ENCODE data around the gene RRP1B.

Gene RRP1B

DNA sequence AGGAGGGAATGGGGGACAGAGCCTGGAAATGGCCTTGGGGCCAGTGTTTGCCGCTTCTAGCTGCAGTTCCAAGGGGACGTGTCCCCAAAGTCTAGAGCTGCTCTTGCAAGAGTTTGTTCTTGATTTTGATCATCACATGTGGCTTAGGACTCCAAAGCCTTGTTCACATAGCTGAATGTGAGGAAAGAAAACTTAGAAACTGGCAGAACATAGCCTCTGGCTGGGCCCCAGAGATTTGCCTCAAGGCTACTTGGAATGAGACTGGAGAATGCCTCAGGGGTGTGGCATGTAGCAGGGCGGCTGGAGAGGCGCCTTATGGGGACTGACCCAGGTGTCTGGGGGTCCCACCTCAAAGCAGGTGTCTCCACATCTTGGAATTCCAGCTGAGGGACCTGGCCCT, 61.8 kb downstream of the RRP1B start:
- ATAC-seq: no peak
- TF ChIP-seq GLIS3 (CRISPR knock-in tag; IDR thresholded peaks at IDR 0.05) (no peak), ZNF565 (CRISPR knock-in tag; conservative IDR thresholded peaks at IDR 0.05; ENCODE audit: low read depth) (no peak)

DNA sequence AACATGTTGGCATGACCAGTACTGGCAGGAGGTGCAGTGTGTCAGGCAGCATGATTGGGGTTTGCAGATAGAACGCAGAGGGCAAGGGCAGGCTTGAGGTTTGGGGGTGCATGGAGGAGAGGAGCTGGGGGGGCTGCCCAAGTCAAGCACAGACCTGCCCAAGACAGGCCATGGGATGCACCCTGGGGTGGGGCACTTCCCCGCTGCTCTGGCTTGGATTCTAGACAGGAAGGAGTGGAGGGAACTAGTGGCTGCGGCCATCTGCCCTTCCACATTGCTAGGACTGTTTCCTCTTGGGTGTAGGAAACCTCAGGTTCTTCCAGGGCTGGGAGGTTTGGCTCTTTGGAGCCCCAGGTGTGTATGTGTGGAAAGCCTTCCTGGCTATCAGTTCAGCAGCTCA, 62.6 kb downstream of the RRP1B start:
- ATAC-seq: no peak
- no peak for TF ChIP-seq BACH2 (CRISPR knock-in tag; IDR thresholded peaks at IDR 0.05; ENCODE audit: borderline replicate concordance)

DNA sequence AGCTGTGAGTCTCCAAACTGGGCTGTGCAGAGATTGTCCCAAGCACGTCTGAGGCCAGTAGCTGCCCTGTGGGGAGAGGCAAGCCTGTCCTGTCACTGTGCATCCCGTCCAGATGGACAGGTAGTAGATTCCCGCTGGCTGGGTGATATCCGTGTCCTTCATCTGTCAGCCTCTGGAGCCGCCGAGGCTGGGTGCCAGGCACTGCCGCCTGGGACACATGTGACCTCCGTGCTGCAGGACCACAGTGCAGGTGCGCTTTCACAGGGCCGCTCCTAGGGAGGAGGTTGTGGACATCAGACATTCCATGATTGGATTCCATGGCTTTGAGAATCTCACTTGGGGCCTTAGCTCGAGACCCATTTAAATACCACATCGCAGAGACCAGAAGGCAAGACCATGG, 64.3 kb downstream of the RRP1B start:
- TF ChIP-seq TOX (CRISPR knock-in tag; IDR thresholded peaks at IDR 0.05; ENCODE audit: borderline replicate concordance) (no peak), ZFP3 (CRISPR knock-in tag; IDR thresholded peaks at IDR 0.05) (no peak), TCF4 (CRISPR knock-in tag; IDR thresholded peaks at IDR 0.05; ENCODE audit: borderline replicate concordance) (no peak), PPARA (CRISPR knock-in tag; IDR thresholded peaks at IDR 0.05; ENCODE audit: borderline replicate concordance) (no peak), OSR1 (CRISPR knock-in tag; IDR thresholded peaks at IDR 0.05) (no peak), ZC3H10 (CRISPR knock-in tag; IDR thresholded peaks at IDR 0.05) (no peak), ZNF8 (CRISPR knock-in tag; IDR thresholded peaks at IDR 0.05) (no peak)
- TF ChIP-seq, protein P1, sequence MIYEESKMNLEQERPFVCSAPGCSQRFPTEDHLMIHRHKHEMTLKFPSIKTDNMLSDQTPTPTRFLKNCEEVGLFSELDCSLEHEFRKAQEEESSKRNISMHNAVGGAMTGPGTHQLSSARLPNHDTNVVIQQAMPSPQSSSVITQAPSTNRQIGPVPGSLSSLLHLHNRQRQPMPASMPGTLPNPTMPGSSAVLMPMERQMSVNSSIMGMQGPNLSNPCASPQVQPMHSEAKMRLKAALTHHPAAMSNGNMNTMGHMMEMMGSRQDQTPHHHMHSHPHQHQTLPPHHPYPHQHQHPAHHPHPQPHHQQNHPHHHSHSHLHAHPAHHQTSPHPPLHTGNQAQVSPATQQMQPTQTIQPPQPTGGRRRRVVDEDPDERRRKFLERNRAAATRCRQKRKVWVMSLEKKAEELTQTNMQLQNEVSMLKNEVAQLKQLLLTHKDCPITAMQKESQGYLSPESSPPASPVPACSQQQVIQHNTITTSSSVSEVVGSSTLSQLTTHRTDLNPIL (CRISPR knock-in tag; IDR thresholded peaks at IDR 0.05; ENCODE audit: low read depth): no peak
- no peak for ATAC-seq

DNA sequence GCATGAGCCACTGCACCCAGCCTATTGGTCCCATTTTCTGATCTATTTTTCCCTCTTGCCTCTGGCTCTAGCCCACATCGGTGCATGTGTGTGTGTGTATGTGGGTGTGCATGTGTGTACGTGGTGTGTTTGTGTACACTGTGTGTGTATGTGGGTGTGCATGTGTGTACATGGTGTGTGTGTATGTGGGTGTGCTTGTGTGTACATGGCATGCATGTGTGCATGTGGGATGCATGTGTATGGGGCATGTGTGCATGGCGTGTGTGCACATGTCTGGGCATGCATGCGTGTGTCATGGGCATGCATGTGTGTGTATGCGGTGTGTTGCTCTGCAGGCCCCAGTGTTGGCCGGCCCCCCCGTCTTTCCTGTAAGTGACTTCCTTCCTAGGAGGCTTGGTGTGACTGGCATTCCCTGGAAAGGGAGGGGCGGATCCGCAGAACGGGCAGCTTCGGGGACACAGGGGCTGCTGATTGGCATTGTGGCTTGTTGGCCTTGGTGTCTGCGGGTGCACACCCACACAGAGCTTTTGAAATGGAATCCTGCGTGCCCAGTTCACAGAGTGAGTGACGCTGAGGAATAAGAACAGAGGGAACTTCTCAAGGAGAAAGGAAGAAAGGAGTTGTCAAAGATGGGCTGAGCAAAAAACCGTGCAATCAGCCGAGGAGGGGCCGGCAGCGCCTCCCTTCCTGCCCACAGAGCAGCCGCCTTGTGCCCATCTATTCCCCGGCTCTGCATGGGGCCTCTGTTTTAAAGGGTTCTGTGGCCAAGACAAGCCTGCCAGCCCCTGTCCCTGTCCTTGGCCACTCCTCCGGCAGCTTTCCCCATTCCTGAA, 67.5 kb downstream of the RRP1B start:
- TF ChIP-seq ZFP30 (CRISPR knock-in tag; IDR thresholded peaks at IDR 0.05) (no peak), BACH2 (CRISPR knock-in tag; IDR thresholded peaks at IDR 0.05; ENCODE audit: borderline replicate concordance) (no peak), ZNF70 (CRISPR knock-in tag; IDR thresholded peaks at IDR 0.05) (no peak), ESRRG (CRISPR knock-in tag; IDR thresholded peaks at IDR 0.05) (no peak), TCF4 (CRISPR knock-in tag; IDR thresholded peaks at IDR 0.05; ENCODE audit: borderline replicate concordance) (no peak), RARB (CRISPR knock-in tag; IDR thresholded peaks at IDR 0.05) (no peak), ZC3H10 (CRISPR knock-in tag; IDR thresholded peaks at IDR 0.05) (no peak), CSDC2 (CRISPR knock-in tag; IDR thresholded peaks at IDR 0.05) (no peak), ISL1 (CRISPR knock-in tag; IDR thresholded peaks at IDR 0.05) (no peak), PPARA (CRISPR knock-in tag; IDR thresholded peaks at IDR 0.05; ENCODE audit: borderline replicate concordance) (no peak), ZNF8 (CRISPR knock-in tag; IDR thresholded peaks at IDR 0.05) (no peak), GLIS3 (CRISPR knock-in tag; IDR thresholded peaks at IDR 0.05) (no peak), ARNTL (CRISPR knock-in tag; IDR thresholded peaks at IDR 0.05; ENCODE audit: borderline replicate concordance, low read depth) (no peak), OSR1 (CRISPR knock-in tag; IDR thresholded peaks at IDR 0.05) (no peak), SNAI2 (CRISPR knock-in tag; IDR thresholded peaks at IDR 0.05) (no peak)
- TF ChIP-seq, protein P1 (CRISPR knock-in tag; IDR thresholded peaks at IDR 0.05; ENCODE audit: low read depth): no peak
- TF ChIP-seq, protein P2, sequence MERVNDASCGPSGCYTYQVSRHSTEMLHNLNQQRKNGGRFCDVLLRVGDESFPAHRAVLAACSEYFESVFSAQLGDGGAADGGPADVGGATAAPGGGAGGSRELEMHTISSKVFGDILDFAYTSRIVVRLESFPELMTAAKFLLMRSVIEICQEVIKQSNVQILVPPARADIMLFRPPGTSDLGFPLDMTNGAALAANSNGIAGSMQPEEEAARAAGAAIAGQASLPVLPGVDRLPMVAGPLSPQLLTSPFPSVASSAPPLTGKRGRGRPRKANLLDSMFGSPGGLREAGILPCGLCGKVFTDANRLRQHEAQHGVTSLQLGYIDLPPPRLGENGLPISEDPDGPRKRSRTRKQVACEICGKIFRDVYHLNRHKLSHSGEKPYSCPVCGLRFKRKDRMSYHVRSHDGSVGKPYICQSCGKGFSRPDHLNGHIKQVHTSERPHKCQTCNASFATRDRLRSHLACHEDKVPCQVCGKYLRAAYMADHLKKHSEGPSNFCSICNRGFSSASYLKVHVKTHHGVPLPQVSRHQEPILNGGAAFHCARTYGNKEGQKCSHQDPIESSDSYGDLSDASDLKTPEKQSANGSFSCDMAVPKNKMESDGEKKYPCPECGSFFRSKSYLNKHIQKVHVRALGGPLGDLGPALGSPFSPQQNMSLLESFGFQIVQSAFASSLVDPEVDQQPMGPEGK (CRISPR knock-in tag; IDR thresholded peaks at IDR 0.05; ENCODE audit: borderline replicate concordance): no peak
- TF ChIP-seq, protein P3, sequence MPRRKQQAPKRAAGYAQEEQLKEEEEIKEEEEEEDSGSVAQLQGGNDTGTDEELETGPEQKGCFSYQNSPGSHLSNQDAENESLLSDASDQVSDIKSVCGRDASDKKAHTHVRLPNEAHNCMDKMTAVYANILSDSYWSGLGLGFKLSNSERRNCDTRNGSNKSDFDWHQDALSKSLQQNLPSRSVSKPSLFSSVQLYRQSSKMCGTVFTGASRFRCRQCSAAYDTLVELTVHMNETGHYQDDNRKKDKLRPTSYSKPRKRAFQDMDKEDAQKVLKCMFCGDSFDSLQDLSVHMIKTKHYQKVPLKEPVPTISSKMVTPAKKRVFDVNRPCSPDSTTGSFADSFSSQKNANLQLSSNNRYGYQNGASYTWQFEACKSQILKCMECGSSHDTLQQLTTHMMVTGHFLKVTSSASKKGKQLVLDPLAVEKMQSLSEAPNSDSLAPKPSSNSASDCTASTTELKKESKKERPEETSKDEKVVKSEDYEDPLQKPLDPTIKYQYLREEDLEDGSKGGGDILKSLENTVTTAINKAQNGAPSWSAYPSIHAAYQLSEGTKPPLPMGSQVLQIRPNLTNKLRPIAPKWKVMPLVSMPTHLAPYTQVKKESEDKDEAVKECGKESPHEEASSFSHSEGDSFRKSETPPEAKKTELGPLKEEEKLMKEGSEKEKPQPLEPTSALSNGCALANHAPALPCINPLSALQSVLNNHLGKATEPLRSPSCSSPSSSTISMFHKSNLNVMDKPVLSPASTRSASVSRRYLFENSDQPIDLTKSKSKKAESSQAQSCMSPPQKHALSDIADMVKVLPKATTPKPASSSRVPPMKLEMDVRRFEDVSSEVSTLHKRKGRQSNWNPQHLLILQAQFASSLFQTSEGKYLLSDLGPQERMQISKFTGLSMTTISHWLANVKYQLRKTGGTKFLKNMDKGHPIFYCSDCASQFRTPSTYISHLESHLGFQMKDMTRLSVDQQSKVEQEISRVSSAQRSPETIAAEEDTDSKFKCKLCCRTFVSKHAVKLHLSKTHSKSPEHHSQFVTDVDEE (CRISPR knock-in tag; IDR thresholded peaks at IDR 0.05): no peak
- TF ChIP-seq, protein P4, sequence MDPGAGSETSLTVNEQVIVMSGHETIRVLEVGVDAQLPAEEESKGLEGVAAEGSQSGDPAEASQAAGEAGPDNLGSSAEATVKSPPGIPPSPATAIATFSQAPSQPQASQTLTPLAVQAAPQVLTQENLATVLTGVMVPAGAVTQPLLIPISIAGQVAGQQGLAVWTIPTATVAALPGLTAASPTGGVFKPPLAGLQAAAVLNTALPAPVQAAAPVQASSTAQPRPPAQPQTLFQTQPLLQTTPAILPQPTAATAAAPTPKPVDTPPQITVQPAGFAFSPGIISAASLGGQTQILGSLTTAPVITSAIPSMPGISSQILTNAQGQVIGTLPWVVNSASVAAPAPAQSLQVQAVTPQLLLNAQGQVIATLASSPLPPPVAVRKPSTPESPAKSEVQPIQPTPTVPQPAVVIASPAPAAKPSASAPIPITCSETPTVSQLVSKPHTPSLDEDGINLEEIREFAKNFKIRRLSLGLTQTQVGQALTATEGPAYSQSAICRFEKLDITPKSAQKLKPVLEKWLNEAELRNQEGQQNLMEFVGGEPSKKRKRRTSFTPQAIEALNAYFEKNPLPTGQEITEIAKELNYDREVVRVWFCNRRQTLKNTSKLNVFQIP (CRISPR knock-in tag; IDR thresholded peaks at IDR 0.05; ENCODE audit: borderline replicate concordance, low read depth): no peak
- no peak for ATAC-seq

Data from SK-N-SH treated with all-trans-retinoic acid at 6 μM for 48 hours (cell line).